K562 (cell line): ENCODE data around the gene SFSWAP. TPM values are rescaled to one million over a fixed set of nuclear protein-coding genes. Genes with fewer than 3 reads are reported as not detected.
"Not testable (repeated sequence)": the region's sequence is repeated elsewhere in the genome, so short reads cannot be mapped to it uniquely, and the experiment has no call there.

ENCODE experiments used
- ATAC-seq: fragments of 200-7000 bp; cut with Tn5 transposase; 3 replicates; pipeline ENCODE4 v1.9.1; 2020; ENCODE audit warnings: moderate library complexity
- BruUV-seq: library from RNA; stranded (reverse); fragments of 400-500 nt; replicated peaks from 2 replicates; lab custom pipeline; 2021; lab: Mats Ljungman, UMichigan
- CTCF ChIA-PET: fragments of 300-600 bp; formaldehyde crosslinking; extraction: SDS; loops from one replicate; lab custom pipeline; 2021; ENCODE audit warnings: low intra/inter-chr PET ratio; lab: Yijun Ruan, JAX
- POLR2A ChIA-PET: fragments of 300-600, 350-650 bp; sonication (Branson Sonifier 250); formaldehyde crosslinking; extraction: SDS; loops from one replicate; lab custom pipeline; 2021; ENCODE audit warnings: antibody characterized with exemption, inconsistent platforms; lab: Yijun Ruan, JAX
- DNase-seq, 4 experiments: peaks; one replicate each; pipeline versions ENCODE4 v3.0.0 to v3.0.0-alpha.2; 2011 to 2018; ENCODE audit warnings: low spot score in 3 of 4, mixed read lengths in 3 of 4; ENCODE audit errors: extremely low read depth in 1 of 4
- FAIRE-seq: peaks from 2 replicates; lab custom pipeline; 2011; peaks lifted over from hg19 to GRCh38; lab: Jason Lieb, UNC
- H2AFZ ChIP-seq: 2 replicates; pipeline ENCODE4 v1.6.0; 2011; ENCODE audit warnings: low read depth, low read length, control low read depth, inconsistent platforms
- H3K27ac ChIP-seq: fragments of 200-600 bp; 3 replicates; pipeline ENCODE4 v1.8.0; 2011; ENCODE audit warnings: low read depth, mild to moderate bottlenecking, control low read depth, inconsistent platforms, low read length, moderate library complexity, mixed read lengths; ENCODE audit errors: extremely low read depth
- H3K27me3 ChIP-seq, 2 experiments: fragments of 300-600 bp in 1 of 2; 2 replicates in 1 of 2; 3 replicates in 1 of 2; pipeline versions ENCODE4 v1.6.0 to v1.8.0; 2011; ENCODE audit warnings: inconsistent platforms in 2 of 2, low read length in 2 of 2, mild to moderate bottlenecking in 1 of 2, mixed read lengths in 1 of 2, moderate library complexity in 1 of 2; ENCODE audit not compliant: control insufficient read depth in 2 of 2, insufficient read depth in 2 of 2
- H3K36me3 ChIP-seq: fragments of 300-600 bp; 3 replicates; pipeline ENCODE4 v1.8.0; 2011; ENCODE audit warnings: mild to moderate bottlenecking, low read length, inconsistent platforms; ENCODE audit not compliant: control insufficient read depth, insufficient read depth
- H3K4me1 ChIP-seq, 2 experiments: fragments of 200-600 bp in 1 of 2; replicated peaks in 1 of 2; 2 replicates in 1 of 2; 3 replicates in 1 of 2; pipeline versions ENCODE4 v1.5.1 to v1.8.0; 2011; ENCODE audit warnings: inconsistent platforms in 2 of 2, low read length in 2 of 2, mild to moderate bottlenecking in 1 of 2, mixed read lengths in 1 of 2, moderate library complexity in 1 of 2; ENCODE audit not compliant: control insufficient read depth in 2 of 2, insufficient read depth in 2 of 2
- H3K4me2 ChIP-seq: 2 replicates; pipeline ENCODE4 v1.6.1; 2011; ENCODE audit warnings: low read length, control low read depth, inconsistent platforms, mixed read lengths; ENCODE audit not compliant: insufficient read depth
- H3K4me3 ChIP-seq: fragments of 200-600 bp; sonication (generic), shearing (Covaris generic); 2 replicates; pipeline ENCODE4 v1.5.1; 2016; ENCODE audit warnings: control low read depth, inconsistent platforms
- H3K79me2 ChIP-seq: fragments of 200-600 bp; 3 replicates; pipeline ENCODE4 v1.8.0; 2011; ENCODE audit warnings: low read length, inconsistent platforms; ENCODE audit not compliant: control insufficient read depth, insufficient read depth
- H3K9ac ChIP-seq, 2 experiments: 2 replicates each; pipeline versions ENCODE4 v1.6.0 to v1.6.1; 2011; ENCODE audit warnings: low read depth in 2 of 2, low read length in 2 of 2, control low read depth in 1 of 2, inconsistent platforms in 1 of 2, mild to moderate bottlenecking in 1 of 2, mixed read lengths in 1 of 2; ENCODE audit not compliant: insufficient read depth in 1 of 2
- H3K9me1 ChIP-seq: one replicate; pipeline ENCODE4 v1.6.0; 2011; ENCODE audit warnings: inconsistent platforms, mild to moderate bottlenecking, low read length, moderate library complexity; ENCODE audit not compliant: control insufficient read depth, insufficient read depth
- H3K9me3 ChIP-seq: replicated peaks from 2 replicates; pipeline ENCODE4 v1.5.1; 2011; ENCODE audit warnings: low read depth, low read length, inconsistent platforms; ENCODE audit not compliant: control insufficient read depth, insufficient read depth
- H4K20me1 ChIP-seq: replicated peaks from 2 replicates; pipeline ENCODE4 v1.6.1; 2011; ENCODE audit warnings: low read length, inconsistent platforms, mixed read lengths; ENCODE audit not compliant: control insufficient read depth, insufficient read depth
- KLF16 ChIP-seq: IDR thresholded peaks from 2 replicates; pipeline ENCODE4 v1.6.1; 2016; ENCODE audit warnings: antibody characterized with exemption
- RBM22 ChIP-seq: fragments of 200-400 bp; formaldehyde crosslinking; IDR thresholded peaks from 2 replicates; pipeline ENCODE4 v1.6.1; 2018; ENCODE audit warnings: low read length, low read depth; ENCODE audit not compliant: poor library complexity, severe bottlenecking
- SREBF1 ChIP-seq: fragments of 150-350 bp; IDR thresholded peaks from 2 replicates; pipeline ENCODE4 v1.6.1; 2014; ENCODE audit warnings: antibody characterized with exemption, low read depth, low read length, borderline replicate concordance
- ZNF57 ChIP-seq: fragments of 450-650 bp; formaldehyde crosslinking; IDR thresholded peaks from 2 replicates; pipeline ENCODE4 v1.4.0; 2020; ENCODE audit warnings: mild to moderate bottlenecking, moderate library complexity
- ZNF766 ChIP-seq: fragments of 200-800 bp; sonication (Bioruptor generic); conservative IDR thresholded peaks from 2 replicates; pipeline ENCODE4 v1.6.1; 2016; ENCODE audit warnings: missing genetic modification characterization, missing compliant biosample characterization
- WGBS: fragments of 100-300 bp; shearing (Covaris generic); methylation state at CpG from one replicate; pipeline ENCODE4 v1.1.6; 2016; ENCODE audit warnings: low coverage, mixed read lengths; ENCODE audit not compliant: insufficient coverage; ENCODE audit errors: missing lambda C conversion rate; 5-methylcytosine and 5-hydroxymethylcytosine counted together
- in situ Hi-C: fragments of 300-500 bp; cut with MboI; formaldehyde crosslinking; loops from 4 replicates; pipeline ENCODE4 v1.15.0; 2018; ENCODE audit warnings: inconsistent platforms, mixed read lengths
- intact Hi-C: fragments of 100-400 bp; cut with micrococcal nuclease; formaldehyde crosslinking; loops from 2 replicates; pipeline ENCODE4 v1.14.2; 2022
- polyA plus RNA-seq, 8 experiments: library from polyadenylated mRNA; depleted of rRNA in 4 of 8; stranded (reverse) in 5 of 8; unstranded in 3 of 8; fragments of >200 nt; fragmentation: Nextera tagmentation in 2 of 8; fragmentation: Illumina TruSeq in 1 of 8; extraction: Ambion mirVana in 2 of 8; extraction: Trizol in 1 of 8; gene quantifications; 2 replicates each; pipeline versions ENCODE4 v1.2.1 to v1.2.3, GENCODE V29; 2011 to 2014; ENCODE audit warnings: inconsistent platforms in 1 of 8, missing spikeins in 1 of 8
- total RNA-seq, 7 experiments: library from RNA; depleted of rRNA in 6 of 7; stranded (reverse); fragments of >200 nt in 6 of 7; fragmentation: Illumina TruSeq in 2 of 7; extraction: Trizol in 2 of 7; gene quantifications; 2 replicates each; pipeline versions ENCODE4 v1.2.1 to v1.2.3, GENCODE V29; 2011 to 2021; ENCODE audit warnings: low replicate concordance in 1 of 7
- TF ChIP-seq, protein P1 (sequence below): fragments of 450-650 bp; IDR thresholded peaks from 2 replicates; pipeline ENCODE4 v1.6.1; 2014; ENCODE audit warnings: low read depth, mild to moderate bottlenecking, moderate library complexity, borderline replicate concordance
- TF ChIP-seq, protein P2 (sequence below): fragments of 450-650 bp; IDR thresholded peaks from 2 replicates; pipeline ENCODE4 v1.7.1; 2018; ENCODE audit warnings: mild to moderate bottlenecking, low read depth; ENCODE audit not compliant: partially characterized antibody

The SFSWAP gene
- total and polyA plus RNA-seq, 9 of the 15 experiments (the other 6 are each of a cell fraction or from before 2014, with no cell fraction given) = 2.4 to 60.4 (median 32.6) TPM

DNA sequence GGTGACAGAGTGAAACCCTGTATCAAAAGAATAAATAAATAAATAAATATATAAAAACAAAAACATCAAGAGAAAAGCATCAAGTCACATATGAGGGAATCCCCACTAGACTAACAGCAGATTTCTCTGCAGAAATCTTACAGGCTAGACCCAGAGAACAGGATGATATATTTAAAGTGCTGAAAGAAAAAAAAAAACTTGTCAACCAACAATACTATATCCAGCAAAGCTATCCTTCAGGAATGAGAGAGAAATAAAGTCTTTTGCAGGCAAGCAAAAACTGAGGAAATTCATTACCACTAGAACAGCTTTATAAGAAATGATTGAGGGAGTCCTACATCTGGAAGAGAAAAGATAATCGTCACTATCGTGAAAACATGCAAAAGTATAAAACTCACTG, 6.4 kb upstream of the SFSWAP start:
- H3K4me3 ChIP-seq = no peak overlapping the region
- TF ChIP-seq, protein P1, sequence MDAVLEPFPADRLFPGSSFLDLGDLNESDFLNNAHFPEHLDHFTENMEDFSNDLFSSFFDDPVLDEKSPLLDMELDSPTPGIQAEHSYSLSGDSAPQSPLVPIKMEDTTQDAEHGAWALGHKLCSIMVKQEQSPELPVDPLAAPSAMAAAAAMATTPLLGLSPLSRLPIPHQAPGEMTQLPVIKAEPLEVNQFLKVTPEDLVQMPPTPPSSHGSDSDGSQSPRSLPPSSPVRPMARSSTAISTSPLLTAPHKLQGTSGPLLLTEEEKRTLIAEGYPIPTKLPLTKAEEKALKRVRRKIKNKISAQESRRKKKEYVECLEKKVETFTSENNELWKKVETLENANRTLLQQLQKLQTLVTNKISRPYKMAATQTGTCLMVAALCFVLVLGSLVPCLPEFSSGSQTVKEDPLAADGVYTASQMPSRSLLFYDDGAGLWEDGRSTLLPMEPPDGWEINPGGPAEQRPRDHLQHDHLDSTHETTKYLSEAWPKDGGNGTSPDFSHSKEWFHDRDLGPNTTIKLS = no peak
- TF ChIP-seq RBM22 (no peak), ZNF766 (CRISPR knock-in tag) (no peak), KLF16 (no peak), ZNF57 (CRISPR knock-in tag) (no peak), SREBF1 (no peak)
- TF ChIP-seq, protein P2, sequence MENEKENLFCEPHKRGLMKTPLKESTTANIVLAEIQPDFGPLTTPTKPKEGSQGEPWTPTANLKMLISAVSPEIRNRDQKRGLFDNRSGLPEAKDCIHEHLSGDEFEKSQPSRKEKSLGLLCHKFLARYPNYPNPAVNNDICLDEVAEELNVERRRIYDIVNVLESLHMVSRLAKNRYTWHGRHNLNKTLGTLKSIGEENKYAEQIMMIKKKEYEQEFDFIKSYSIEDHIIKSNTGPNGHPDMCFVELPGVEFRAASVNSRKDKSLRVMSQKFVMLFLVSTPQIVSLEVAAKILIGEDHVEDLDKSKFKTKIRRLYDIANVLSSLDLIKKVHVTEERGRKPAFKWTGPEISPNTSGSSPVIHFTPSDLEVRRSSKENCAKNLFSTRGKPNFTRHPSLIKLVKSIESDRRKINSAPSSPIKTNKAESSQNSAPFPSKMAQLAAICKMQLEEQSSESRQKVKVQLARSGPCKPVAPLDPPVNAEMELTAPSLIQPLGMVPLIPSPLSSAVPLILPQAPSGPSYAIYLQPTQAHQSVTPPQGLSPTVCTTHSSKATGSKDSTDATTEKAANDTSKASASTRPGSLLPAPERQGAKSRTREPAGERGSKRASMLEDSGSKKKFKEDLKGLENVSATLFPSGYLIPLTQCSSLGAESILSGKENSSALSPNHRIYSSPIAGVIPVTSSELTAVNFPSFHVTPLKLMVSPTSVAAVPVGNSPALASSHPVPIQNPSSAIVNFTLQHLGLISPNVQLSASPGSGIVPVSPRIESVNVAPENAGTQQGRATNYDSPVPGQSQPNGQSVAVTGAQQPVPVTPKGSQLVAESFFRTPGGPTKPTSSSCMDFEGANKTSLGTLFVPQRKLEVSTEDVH = no peak
- no peak for DNase-seq
- H4K20me1 ChIP-seq = no peaks in the 10 kb centered on the region
- no peak for ATAC-seq
- POLR2A ChIA-PET = interaction anchor here (0.6 kb wide), 1 partner anchor 33 kb away, joined by 5 read pairs; no protein-coding TSS in a partner anchor
- H3K4me2 ChIP-seq = no peak overlapping the region
- CTCF ChIA-PET = no interaction called here
- no peak overlapping the region for H3K9ac ChIP-seq
- no peak overlapping the region for H2AFZ ChIP-seq
- no TSS peak for BruUV-seq
- WGBS = 6% methylated on average over 2 of the region's 2 CpGs
- in situ Hi-C loops (no loop called here), intact Hi-C loops (no loop called here)
- H3K27me3 ChIP-seq = peaks cover 2 to 14% of the 10 kb centered on the region in 2 experiments; a peak in 4 of 5 replicates
- H3K4me1 ChIP-seq = no peaks in the 10 kb centered on the region; a peak in 1 of 5 replicates
- FAIRE-seq = no peak
- H3K79me2 ChIP-seq = no peaks in the 10 kb centered on the region
- peaks cover 7% of the 10 kb centered on the region for H3K9me3 ChIP-seq
- no peaks in the 10 kb centered on the region for H3K9me1 ChIP-seq
- no peaks in the 10 kb centered on the region for H3K36me3 ChIP-seq
- no peak overlapping the region for H3K27ac ChIP-seq

DNA sequence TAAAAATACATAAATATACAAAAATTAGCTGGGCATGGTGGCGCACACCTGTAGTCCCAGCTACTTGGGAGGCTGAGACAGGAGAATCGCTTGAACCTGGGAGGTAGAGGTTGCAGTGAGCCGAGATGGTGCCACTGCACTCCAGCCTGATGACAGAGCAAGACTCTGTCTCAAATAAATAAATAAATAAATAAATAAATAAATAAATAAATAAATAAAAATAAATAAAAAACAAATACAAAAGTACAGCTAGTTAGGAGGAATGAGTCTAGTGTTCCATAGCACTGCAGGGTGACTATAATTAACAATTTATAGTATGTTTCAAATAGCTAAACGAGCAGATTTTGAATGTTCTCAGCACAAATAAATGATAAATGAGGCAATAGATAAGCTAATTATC, 4.2 kb upstream of the SFSWAP start:
- not testable (repeated sequence) for BruUV-seq

More for the DNA sequence above, 4.2 kb upstream of the SFSWAP start:
- whole genome bisulfite sequencing = 18% methylated on average over 4 of the region's 4 CpGs
- H3K4me2 ChIP-seq, H3K36me3 ChIP-seq, ATAC-seq, H4K20me1 ChIP-seq, H3K4me3 ChIP-seq, H2AFZ ChIP-seq, H3K9me1 ChIP-seq, in situ Hi-C loops, H3K9ac ChIP-seq, FAIRE-seq, H3K27me3 ChIP-seq, DNase-seq, CTCF ChIA-PET, H3K27ac ChIP-seq: not testable (repeated sequence)
- Histone ChIP-seq H3K9me3 (peaks cover 18% of the 10 kb centered on the region), H3K79me2 (peaks cover 10% of the 10 kb centered on the region), H3K4me1 (peaks cover 6 to 11% of the 10 kb centered on the region in 2 experiments; a peak in 4 of 5 replicates)
- intact Hi-C loops = loop anchor here (1.0 kb wide), 1 partner anchor 7 kb away; no protein-coding TSS in a partner anchor
- POLR2A ChIA-PET = interaction anchor here (0.5 kb wide), 1 partner anchor 10 kb away, joined by 3 read pairs; no protein-coding TSS in a partner anchor
